Superior temporal gyrus (tissue), 1 donor: ENCODE results near the gene SORBS1.
A peak's percentile ranks its signal among the peaks of the same experiment; 100 is the strongest.

Experiments used
- DNase-seq: peaks from one replicate; pipeline ENCODE4 v3.0.0-alpha.2; 2016; ENCODE audit errors: extremely low spot score

The SORBS1 gene

GRCh38 chr10:95565336-95565735, 4.2 kb upstream of the SORBS1 start:
- no peak for DNase-seq

- DNase-seq: no peak
Measured at GRCh38 chr10:95564291-95564690, 3.1 kb upstream of the SORBS1 start.

DNA sequence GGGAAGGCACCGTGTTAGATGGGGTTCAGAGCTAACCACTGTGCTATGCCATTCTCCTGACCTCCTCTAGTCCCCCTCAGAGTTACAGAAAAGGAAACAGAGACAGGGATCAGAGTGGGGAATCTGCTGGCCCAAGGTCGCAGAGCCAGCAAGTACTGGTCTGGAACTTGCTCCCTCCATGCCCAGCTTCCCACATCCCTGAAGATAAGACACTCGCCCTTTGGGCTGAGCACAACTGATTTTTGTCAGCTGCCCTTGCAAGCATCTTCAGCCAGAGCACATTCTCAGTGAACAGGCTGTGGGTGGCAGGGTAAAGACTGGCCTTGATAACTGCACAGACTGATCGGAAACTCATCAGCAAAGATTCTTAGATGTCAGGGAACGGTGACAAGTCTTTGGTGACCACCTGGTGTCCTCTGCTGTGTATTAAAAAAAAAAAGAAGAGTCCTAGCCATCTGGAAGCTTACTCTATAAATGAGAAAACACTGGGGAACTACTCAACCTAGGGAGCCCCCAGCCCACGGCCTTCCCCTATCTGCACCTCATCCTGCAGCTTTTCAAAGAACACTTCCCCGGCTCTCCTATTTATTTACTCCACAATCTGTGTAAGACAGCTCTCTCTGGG, 1.3 kb upstream of the SORBS1 start:
- DNase-seq: no peak

DNA sequence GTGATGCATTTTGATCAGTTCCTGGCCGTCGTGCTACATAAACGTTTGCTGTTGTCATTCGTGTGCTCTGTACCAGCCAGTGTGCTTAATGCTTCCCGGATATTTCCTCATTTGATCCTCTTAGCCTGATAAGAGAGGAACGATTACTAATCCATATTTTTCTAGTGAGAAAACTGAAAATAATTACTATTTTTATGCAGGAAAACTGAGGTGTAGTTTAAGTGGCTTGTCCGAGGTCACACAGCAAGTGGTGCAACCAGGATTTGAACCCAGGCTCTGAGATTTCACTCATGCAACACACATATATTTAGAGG, 650 bp upstream of the SORBS1 start:
- no peak for DNase-seq

GRCh38 chr10:95560278-95561176, 644 bp downstream of the SORBS1 start:
- DNase-seq: peak; percentile 58

DNA sequence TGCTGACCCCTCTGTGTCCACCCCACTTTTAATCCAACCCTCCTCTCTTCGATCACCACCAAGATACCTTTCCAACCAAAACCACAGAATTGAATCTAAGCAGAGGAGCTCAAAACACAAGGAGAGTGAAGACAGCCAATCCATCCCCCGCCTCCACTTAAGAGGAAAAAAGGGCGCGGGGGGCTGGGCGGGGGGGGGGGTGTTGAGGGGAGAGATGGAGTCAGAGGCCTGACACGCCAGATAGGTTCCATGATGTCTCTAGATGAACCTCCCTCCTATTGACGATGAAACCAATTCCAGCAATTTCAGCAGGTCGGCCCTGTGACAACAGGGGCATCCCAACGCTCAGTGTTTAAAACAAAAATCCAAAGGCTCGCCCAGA, 1.3 kb downstream of the SORBS1 start:
- DNase-seq: no peak

GRCh38 chr10:95559471-95559870, 1.7 kb downstream of the SORBS1 start:
- no peak for DNase-seq

- DNase-seq: no peak
Measured at GRCh38 chr10:95558593-95559320, 2.4 kb downstream of the SORBS1 start.

- no peak for DNase-seq
Measured at GRCh38 chr10:95556994-95557767, 4.0 kb downstream of the SORBS1 start.

GRCh38 chr10:95553674-95554073, 7.5 kb downstream of the SORBS1 start:
- no peak for DNase-seq

DNA sequence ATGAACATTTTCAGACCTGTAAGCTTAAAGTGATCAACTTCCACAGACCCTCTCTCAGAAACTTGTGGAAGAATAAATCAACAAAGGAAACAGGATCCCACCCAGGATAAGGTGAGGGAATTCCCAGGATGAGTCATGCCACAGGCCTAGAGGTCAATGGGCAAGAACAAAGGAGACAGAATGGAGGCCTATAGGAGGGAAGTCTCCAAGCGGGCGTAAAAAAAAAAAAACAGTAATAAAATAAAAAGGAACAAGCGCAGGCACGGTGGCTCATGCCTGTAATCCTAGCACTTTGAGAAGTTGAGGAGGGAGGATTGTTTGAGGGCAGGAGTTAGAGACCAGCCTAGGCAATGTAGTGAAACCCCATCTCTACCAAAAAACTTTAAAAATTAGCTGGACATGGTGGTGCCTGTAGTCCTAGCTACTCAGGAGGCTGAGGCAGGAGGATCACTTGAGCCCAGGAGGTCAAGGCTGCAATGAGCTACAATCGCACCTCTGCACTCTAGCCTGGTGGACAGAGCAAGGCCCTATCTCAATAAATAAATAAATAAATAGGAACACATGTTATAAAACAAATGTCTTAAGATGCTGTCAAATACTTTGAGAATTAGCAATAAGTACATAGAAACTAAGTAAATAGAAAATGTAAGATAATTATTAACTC, 8.4 kb downstream of the SORBS1 start:
- no peak for DNase-seq

- DNase-seq: no peak
Measured at GRCh38 chr10:95550073-95550672, 11.0 kb downstream of the SORBS1 start.

- DNase-seq: no peak
Measured at GRCh38 chr10:95547791-95548435, 13.3 kb downstream of the SORBS1 start.

DNA sequence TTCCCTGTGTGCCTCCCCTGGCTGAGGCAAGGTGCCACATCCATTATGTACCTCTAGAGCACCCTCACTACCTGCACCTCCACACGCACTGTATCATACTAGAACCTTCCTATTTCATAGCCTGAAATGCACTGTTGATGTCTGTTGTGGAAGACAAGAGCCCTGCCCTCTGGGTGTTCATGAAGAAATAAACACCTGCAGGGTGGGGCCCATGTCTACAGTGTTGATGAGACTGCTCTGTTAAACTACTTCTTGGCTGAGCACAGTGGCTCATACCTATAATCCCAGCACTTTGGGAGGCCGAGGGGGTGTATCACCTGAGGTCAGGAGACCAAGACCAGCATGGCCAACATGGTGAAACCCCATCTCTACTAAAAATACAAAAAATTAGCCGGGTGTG, 14.0 kb downstream of the SORBS1 start:
- DNase-seq: no peak

GRCh38 chr10:95545981-95546380, 15.2 kb downstream of the SORBS1 start:
- no peak for DNase-seq

DNA sequence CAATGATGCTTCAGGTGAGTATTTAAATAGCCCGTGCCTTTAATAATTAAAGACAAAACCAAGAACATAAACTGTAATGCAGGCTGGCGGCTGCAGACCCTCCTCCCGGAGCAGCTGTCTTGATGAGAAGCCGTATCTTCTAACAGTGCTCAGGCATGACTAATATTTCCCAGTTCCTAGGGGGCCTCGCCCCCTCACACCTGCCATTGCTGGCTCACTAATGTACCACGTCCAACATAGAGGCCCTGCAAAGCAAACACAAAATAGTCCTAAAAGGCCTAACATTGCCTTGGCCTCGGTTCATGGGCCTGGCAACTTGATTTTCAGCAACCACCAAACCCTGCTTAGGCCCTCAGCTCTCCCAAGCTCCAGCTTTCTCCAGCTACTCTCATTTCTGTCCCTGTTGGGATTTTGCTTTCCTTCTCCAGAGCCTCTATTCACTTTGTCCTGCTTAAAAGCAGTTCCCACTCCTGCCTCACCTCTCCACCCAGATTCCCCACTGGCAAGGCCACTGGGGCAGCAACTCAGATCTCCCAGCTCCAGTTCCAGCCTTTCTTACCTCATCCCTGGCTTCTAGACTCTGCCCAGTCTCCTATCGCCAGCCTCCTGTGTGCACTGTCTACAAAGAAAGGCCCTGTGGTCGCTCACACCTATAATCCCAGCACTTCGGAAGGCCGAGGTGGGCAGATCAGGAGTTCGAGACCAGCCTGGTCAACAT, 16.2 kb downstream of the SORBS1 start:
- DNase-seq: no peak

DNA sequence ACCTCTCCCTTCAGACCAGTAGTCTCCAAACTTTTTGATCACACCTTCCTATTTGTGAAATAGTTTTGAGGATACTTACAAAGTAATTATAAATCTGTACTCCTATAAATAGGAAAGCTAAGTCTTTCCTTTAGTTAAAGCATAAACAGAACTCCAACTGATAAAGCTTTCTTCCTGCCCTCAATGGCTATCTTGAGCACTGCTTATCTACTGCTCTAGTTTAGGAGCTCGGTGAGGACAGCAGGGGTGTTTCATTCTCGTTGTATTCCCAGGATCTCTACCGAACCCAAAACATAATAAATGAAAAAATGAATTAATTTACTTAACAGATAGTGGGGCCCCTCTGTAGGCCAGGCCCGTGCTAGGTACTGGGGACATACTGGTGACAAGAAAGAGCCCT, 17.7 kb downstream of the SORBS1 start:
- DNase-seq: no peak

GRCh38 chr10:95542761-95543160, 18.4 kb downstream of the SORBS1 start:
- no peak for DNase-seq

DNA sequence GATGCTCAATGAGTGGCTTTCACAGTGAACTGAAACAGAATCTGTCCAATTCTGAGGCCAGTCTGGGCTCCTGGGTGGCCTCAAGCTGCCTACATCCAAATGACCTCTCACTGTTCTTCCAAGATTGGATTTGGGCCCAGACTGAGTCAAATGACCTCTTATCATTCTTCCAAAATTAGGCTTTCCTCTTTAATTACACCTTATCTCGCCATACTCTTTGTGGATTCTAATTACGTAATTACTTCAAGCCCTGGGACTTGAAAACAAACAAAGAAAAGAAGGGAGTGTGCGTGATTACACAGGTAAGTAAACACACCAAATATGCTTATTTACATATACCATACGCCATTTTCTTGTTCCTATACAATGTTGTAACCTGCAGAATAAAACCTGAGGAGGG, 18.8 kb downstream of the SORBS1 start:
- DNase-seq: no peak

- DNase-seq: no peak
Measured at GRCh38 chr10:95540514-95541052, 20.6 kb downstream of the SORBS1 start.
